HEK293 (cell line): ENCODE data around the gene WAS.
"Not testable (repeated sequence)": the region's sequence is repeated elsewhere in the genome, so short reads cannot be mapped to it uniquely, and the experiment has no call there.

Experiments
- CTCF ChIP-seq: fragments of 450-650 bp; formaldehyde crosslinking; IDR thresholded peaks from 2 replicates; pipeline ENCODE4 v1.5.1; 2016; ENCODE audit warnings: missing biosample characterization, missing genetic modification characterization
- ELK4 ChIP-seq: IDR thresholded peaks from 2 replicates; pipeline ENCODE4 v1.6.1; 2011; ENCODE audit warnings: mild to moderate bottlenecking, low read depth, low read length, borderline replicate concordance
- KLF10 ChIP-seq: fragments of 450-650 bp; IDR thresholded peaks from 2 replicates; pipeline ENCODE4 v1.5.1; 2018; ENCODE audit warnings: missing biosample characterization, mild to moderate bottlenecking, missing genetic modification characterization
- ZBTB10 ChIP-seq: fragments of 450-650 bp; formaldehyde crosslinking; IDR thresholded peaks from 2 replicates; pipeline ENCODE4 v1.5.1; 2016; ENCODE audit warnings: missing biosample characterization, missing genetic modification characterization
- ZNF138 ChIP-seq: fragments of 450-650 bp; formaldehyde crosslinking; IDR thresholded peaks from 2 replicates; pipeline ENCODE4 v1.5.1; 2016; ENCODE audit warnings: missing biosample characterization, missing genetic modification characterization, borderline replicate concordance
- ZNF549 ChIP-seq: fragments of 450-650 bp; IDR thresholded peaks from 2 replicates; pipeline ENCODE4 v1.5.1; 2018; ENCODE audit warnings: missing biosample characterization, missing genetic modification characterization, mild to moderate bottlenecking, inconsistent platforms, moderate library complexity
- ZSCAN23 ChIP-seq: fragments of 450-650 bp; formaldehyde crosslinking; IDR thresholded peaks from 2 replicates; pipeline ENCODE4 v1.5.1; 2016; ENCODE audit warnings: missing biosample characterization, missing genetic modification characterization

- TF ChIP-seq ELK4; CTCF (tag by site-specific recombination); ZSCAN23 (tag by site-specific recombination); KLF10 (tag by site-specific recombination); ZBTB10; ZNF138 (tag by site-specific recombination); ZNF549 (tag by site-specific recombination): not testable (repeated sequence)
Observed at GRCh38 chrX:48680925-48681324, 2.7 kb upstream of the WAS start.
